Stimulated activated naive CD4-positive, alpha-beta T cell treated with Interleukin-2 at 50 U/mL for 16 hours (primary cell): ENCODE results near the gene CRB2.
"Not testable (repeated sequence)": the region's sequence is repeated elsewhere in the genome, so short reads cannot be mapped to it uniquely, and the experiment has no call there.

Experiments
- DNase-seq: peaks from one replicate; lab custom pipeline; 2025; lab: John Stamatoyannopoulos, UW

CRB2 gene

DNA sequence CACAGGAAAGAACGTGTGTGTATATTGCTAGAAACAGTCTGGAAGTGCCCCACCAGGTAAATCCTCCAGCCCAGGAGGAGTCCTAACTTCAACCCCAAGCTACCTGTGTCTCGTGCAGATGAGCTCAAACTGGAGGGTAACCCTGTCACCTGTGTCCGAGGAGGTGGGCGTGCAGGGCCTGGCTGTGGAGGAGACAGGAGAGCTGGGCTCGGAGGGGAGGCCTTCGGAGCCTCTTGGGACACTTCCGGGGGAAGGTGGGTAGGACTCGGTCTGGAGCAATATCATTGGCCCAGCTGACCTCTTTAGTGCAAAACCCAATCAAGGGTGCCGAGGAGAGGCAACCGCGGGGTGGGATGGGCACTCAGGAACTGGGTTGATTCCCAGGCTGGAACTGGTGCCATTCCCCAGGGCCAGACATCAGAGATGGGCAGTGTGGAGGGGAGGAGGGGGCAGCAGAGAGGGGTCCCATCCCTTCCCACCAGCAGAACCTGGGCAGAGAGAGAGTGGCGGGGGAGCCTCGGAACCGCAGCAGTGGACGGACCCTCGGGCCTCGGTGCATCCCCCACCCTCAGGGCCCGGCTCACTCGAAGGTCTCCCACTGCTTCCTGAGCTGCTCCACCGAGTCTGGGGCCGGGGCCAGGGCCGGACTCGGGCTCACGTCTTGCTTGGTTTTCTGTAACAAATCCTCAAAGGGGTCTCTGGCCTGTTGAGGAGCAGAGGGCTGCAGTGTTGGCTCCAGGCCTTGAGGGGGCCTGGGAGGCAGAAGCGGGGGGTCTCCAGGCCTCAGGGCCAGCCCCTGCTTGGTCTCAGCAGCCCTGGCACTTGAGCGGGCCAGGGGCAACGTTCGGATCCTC is 25.1 kb downstream of the CRB2 start:
- DNase-seq = no peak

DNA sequence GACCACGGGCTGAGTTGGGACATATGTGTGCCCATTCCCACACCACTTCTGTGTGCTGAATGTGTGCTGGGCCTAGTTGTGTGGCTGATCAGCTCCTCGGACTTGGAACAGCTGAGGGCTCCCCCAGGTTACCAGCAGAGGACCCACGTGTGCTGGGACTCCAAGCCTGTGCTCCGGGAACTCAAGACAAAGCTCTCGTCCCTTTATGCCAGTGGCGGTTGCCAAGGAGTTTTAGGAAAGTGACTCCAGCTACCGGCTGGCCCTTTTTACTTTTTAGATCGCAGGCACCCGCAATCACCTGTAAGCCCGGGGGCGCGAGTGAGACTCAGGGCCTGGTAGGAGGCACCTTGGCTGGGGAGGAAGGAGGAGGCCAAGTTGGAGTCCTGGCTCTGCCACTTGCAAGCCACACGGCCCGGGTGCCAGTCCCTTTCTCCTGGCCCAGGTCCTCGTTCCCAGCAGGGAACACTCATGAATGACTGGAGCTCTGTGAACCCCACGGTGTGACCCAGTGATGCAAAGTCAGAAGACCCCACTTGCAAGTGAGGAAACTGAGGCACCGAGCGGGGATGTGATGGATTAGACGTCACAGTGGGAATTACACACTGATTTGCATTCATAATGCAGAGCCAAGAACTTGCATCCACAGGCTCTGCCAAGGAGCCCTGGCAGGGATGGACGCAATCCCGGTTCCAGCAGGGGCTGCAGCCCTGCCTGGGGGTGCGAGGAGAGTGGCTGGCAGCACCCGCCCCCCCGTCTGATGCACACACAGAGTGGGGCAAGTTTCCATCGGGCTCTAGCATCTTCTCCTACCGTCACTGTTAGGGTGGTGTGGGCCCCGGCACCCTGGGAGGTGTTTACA is 26.9 kb downstream of the CRB2 start:
- DNase-seq = no peak

DNA sequence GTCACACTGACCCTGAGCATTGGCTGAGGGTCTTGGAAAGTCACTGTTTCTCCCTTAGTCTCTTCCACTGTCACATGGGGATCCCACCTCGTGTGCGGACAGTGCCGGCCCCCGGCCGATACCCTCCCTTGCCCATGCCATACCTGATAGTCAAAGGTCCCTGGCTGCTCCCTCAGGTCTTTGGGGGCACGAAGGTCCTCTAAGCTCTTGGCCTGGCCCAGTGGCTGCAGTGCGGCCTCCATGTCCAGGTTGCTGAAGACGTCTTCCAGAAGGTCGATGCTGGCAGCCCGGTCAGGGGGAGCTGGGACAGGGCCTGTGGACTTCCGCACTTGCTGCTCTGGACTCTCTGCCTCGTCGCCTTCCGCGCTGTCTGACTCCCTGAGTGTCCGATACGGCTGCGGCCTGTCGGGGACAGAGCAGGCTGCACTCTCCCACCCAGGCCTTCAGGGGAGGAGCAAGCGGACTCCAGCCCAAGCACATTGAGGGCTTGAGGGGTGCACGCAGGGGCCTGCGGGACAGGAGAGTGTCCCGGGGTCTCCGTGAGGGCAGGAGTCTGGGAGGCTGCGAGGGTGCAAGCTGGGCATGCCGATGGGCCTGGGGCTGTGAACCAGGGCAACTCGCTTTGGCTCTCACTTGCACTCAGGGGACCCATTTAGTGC is 27.6 kb downstream of the CRB2 start:
- no peak for DNase-seq

DNA sequence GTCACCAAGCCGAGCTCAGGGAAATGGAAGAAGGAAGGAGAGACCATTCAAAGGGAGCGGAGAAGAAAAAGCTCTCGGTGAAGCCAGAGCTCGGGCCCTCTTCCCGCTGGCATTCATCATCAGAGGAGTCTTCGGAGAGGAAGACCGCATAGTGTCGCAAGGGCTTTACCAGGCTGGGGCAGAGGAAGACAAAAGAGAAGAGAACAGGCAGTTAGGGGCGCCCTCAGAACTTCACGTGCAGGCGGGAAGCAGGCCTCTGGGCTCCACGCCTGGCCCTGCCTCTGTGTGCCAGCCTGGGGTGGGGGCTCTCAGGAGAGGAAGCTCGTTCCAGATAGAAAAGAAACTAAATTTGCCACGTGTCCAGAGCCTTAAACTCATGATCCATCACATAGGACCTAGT is 31.7 kb downstream of the CRB2 start:
- no peak for DNase-seq

DNA sequence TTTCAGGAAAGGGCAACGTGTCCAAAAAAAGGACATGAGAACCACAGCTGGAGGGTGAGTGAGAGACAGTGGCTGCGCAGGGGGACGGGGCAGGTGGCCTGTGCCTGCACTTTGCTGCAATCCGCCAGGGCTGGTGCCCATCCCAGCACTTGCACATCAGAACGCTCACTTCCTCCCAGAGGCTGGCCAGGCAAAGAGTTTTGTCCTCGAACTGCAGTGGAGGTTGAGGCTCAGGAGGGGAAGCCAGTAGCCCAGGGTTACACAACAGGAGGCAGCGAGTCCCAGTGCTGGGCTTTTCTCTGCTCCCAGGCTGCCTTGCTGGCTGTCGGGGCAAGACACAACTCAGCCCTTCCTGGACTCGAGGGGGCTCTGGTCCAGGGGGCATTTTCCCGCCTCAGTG is 33.1 kb downstream of the CRB2 start:
- no peak for DNase-seq

DNA sequence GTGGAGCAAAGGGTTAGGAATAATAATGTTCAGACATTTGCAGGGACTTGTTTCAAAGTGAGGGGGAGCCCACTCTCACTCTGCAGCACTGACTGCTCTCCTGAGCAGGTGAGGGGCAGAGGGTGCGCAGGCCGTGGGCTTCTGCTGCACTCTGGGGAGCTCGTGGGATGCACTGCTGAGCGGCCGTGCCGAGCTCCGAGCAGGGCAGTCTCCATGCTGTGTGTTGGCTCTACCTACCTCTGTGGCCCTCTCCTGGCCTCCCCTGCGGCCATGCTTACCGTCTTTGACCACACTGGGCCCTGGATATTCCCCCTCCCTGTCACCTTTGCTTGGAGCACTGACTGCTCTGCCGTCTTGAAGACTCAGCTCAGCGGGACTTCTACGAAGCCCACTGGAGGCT is 33.7 kb downstream of the CRB2 start:
- no peak for DNase-seq

DNA sequence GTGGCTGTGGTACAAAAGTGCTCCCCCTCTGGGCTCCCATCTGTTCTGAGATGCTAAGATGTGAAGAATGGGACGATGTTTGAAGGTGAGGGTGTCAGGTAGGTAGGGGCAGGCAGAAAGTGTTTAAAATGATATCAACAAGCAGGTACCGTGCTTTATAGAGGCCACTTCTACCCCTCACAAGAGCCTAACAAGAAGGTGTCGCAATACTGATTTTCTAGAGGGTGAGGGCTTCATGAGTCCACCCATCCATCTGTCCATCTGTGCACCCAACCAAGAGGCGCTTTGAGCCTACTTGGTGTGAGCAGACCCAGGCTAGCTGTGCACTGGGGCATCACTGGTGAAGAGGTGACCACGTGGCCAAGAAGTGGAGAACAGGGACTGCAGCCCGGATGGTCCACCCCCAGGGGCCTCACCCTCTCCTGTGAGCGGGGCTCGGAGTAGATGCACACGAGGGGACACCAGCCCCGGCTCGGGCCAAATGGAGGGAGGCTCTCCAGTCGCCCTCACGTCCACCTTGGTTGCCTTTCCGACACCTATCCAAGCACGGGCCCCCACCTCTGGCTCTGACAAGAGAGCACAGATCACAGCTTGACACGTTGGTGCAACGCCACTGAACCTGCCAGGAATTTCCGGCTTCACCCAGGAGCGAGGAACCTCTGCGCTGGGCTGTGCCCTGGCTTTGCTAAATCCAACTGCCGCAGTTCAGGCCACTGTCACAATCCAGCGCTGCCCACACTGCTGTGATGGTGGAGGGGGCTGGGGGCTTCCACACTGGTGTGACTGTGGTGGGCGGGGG is 34.5 kb downstream of the CRB2 start:
- DNase-seq = no peak

DNA sequence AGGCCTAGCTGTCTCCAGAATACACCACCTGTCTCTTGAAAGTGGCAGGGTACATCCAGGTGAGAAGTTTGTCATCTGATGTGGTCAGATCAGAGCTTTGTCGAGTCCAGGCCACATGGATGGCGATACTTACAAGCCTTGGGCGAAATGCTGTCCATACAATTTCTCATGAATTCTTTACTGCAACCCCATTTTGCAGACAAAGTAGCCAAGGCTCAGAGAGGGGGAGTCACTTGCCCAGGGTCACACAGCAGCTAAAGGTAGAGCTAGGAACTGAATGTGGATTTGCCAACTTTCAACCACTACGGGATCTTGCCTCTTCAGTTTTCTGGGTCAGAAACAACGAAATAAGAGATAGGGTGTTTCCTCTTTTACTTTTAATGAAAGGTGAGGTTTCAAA is 35.2 kb downstream of the CRB2 start:
- no peak for DNase-seq

DNA sequence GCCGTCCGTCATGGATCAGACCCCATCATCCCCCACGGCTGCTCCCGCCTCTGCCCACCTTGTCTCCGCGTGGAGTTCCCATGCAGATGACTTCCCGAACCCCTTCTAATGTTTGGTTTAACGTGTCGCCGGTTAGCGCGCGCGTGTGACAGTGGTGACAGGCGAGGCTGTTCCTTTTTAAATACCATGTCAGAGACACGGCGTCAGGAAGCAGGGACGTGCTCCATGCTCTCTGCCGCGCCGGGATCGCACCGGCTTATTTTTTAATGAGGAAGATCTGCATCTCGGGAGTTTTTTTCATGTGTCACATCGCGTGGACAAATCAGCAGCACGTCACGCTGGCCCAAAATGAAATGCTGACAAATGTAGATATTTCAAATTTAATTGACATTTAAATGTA is 35.9 kb downstream of the CRB2 start:
- DNase-seq = no peak

DNA sequence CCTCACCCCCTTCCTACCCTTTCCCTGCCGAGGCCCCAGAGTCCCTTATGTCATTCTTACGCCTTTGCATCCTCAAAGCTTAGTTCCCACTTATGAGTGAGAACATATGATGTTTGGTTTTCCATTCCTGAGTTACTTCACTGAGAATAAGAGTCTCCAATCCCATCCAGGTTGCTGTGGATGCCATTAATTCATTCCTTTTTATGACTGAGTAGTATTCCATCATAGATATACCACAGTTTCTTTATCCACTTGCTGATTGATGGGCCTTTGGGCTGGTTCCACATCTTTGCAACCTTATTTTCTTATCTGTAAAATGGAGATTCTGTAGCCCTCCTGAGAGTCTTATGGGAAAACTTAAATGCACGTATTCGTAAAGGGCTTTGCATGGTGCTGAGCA is 36.8 kb downstream of the CRB2 start:
- DNase-seq = no peak

DNA sequence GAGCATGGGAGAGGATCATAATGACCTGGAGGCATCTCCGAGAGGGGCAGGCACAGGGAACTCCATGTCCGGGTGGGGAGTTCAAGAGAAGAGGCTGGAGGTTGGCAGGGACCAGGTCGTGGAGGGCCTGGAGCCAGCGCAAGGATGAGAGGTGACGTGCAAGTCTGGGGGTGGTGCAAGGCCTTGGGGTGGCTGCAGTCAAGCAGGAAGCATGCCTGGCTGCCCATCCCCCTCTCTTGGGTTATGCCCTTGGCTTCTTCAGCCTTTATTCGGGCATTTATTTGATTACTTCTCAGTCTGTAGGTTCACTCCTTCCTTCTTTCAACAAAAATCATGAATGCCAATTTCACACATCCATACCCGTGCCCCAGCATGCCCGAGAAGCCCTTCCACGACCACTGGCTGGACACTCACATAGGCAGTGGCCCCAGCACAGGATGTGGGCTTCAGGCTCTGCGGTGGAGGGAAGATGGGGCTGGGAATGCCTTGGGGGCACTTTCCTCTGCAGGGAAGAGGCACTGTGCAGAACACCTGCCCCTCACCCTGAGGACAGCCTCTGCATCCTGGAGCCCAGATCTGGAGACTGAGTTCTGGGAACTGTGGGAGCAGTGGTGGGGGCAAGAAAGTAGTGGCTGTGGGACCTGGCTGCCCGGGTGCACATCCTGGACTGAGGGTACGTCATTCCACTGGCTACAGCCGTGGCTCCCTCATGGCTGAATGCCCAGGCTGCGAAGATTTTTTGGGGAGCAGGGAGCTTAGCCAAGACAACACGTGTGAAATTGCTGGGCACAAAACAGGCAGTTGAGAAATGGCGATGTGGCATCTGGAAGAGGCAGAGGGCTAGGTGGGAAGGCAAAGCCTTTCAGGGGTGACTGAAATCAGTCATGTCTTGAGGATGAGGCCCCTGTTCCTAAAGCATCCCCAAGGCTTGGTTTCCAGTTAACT is 38.6 kb downstream of the CRB2 start:
- no peak for DNase-seq

DNA sequence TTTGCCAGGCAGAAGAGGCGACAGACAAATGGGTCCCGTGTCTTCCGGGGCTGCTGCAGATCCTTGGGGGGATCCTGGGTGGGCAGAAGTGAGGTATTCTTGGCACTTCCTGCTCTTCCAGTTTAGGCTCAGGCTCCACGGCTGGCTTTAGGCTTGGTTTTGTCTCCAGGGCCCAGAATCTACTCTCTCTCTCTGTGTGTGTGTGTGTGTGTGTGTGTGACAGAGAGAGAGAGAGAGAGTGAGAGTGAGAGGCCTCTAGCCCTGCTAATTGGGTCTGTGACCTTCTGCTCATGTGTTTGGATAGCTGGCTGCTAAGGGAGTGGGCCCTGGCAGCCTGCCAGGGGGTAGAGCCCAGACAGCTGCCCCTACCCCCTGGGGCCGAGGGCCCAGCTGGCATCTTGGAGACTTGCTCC is 39.3 kb downstream of the CRB2 start:
- DNase-seq = no peak

DNA sequence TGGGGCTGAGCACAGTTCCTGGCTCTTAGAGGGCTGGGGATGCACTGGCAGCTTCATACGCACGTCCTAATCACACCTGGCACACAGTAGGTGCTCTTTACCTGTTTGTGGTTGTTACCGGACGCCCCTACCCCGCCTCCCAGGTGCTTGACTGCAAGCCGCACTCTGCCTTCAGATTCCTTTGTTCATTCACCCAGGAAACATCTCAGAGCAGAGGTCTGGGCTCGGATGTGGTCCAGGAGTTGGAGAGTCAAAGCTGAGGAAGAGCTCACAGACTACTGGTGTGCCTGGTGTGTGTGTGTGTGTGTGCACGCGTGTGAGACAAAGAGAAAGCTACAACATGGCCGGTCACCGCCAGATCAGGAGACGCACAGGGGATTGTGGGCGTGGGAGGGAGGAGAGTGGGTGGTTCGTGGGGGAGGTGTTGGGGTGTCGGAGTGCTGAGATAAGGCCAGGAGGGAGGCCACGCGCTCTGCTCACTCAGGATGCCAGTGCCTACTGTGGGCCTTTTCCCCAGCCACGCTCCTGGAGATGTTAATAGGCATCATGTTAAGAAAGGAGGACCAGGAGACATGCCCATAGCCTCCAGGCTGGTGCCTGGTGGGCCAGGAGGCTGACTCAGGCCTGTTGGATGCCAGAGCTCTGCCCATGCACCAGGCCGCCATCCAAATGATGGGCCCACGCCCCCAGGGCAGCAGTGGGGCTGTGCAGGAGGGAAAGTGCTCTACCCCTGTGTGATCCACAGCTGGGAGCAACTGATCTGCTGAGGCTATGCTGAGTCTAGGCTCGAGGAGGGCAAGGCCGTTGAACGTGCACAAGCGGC is 39.9 kb downstream of the CRB2 start:
- DNase-seq = no peak

DNA sequence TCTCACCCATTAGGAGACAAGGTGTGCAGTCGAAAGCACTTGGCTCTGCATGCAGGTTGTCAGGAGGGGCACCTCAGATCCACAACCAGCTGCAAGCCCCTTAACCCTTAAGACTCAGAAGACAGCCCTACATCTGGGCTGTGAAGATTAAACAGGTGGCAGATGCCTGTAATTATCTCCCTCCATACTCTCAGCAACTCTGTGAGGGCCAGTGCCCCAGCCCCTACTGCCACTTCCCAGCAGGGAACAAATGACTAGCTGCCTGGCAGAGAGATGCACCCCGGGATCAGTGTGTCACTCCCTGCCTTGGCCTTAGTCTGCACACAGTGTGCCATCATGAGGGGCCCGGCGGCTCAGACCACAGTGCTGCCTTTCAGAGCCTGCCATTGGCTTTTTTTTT is 42.0 kb downstream of the CRB2 start:
- DNase-seq = no peak

DNA sequence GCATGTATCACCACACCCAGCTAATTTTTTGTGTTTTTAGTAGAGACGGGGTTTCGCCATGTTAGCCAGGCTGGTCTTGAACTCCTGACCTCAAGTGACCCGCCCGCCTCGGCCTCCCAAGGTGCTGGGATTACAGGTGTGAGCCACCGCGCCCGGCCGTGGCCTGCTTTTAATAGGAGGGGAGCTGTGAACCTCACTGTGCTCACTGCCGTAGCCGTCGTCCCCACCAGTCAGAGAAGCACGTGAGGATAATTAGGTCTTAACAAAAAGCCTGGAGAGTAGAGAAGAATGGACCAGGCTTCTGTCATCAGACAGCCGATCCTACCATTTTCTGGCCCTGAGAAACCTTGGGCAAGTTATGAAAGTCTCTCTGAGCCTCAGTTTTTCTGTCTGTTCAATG is 42.9 kb downstream of the CRB2 start:
- DNase-seq = not testable (repeated sequence)

DNA sequence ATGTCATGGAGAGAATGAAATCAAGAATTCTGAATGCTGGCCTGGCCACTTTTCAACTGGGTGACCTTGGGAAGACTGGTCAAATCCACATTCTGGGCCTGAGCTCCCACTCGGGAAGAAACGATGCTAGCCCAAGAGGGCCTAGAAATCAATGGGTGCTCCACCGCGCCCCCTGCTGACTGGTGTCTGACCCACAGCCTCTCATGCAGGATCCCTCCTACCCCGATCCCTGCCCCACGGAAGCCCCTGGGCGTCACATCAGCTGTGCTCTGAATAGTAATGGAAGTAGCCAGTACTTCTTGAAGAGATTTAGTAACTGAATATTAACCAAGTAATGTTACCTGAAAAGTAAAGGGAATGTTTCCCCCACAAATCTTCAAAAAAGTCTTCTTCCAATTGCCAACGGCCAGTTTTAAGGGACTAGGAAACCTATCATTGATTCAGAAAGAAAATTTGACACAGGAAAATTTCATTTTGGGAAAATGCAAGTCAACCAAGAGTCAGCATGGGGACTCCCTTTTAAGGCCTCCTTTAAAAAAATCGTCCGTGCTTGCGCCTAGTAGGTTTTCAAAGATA is 43.9 kb downstream of the CRB2 start:
- no peak for DNase-seq

DNA sequence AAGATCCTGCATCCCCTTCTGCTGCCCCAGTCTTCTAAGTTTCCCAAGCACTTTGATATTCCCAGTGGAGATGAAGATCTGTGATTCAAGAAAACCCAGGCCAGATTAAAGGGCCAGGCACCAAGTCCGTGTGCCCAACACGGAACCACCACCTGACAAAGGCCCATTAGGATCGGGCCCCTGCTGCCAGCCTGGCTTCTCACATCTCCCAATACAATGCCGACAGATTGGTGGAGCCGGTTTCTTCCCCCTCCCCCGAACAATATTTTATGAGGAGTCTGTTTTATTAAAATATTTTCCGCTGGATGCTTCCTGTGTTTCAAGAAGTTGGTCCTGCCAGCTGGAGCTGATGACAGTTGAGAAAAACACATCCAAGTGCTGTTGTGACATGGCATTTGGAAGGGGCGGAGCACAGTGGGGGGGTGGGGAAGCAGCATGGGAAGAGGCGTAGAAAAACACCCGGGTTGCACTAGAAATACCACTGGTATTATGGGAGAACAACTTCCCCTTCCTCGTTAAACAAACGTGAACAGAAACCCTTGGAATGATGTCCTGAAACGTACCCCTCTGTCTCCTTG is 45.0 kb downstream of the CRB2 start:
- no peak for DNase-seq

DNA sequence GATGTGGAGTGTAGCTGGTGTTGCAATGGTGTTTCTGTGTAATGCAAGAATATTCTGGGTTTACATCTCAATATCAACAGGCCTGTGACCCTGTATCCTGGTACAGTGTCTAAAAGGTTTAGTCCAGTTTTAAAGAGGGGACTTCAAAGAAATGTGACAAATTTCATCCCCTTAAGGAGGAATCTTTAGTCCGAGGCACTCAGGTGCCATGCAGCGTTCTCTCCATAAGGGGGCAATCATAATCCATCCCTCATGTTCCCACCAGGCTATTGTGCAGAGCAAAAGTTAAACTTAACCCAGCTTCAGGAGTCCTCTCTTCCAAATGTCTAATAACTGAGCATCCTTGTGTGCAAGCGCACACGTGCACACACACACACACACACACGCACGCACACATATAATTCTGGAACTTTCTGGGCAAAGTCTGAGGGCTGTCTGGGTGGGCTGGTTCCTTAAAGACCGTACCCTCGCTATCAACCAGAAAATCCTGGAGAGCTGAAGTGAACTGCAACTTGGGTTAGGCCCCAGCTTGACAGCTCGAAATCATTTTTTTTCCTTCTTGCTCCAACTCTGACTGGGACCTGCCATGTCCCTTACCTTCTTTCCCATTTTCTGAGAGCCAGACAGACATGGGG is 46.0 kb downstream of the CRB2 start:
- no peak for DNase-seq
